HG02571 (cell line): ENCODE data around the gene PTPRN2.
"Not testable (repeated sequence)": the region's sequence is repeated elsewhere in the genome, so short reads cannot be mapped to it uniquely, and the experiment has no call there.

Experiments
- ATAC-seq: cut with Tn5 transposase; IDR thresholded peaks from one replicate; pipeline ENCODE4 v1.9.1; 2021; ENCODE audit warnings: mild to moderate bottlenecking, moderate library complexity; ENCODE audit not compliant: unreplicated experiment

PTPRN2 gene

DNA sequence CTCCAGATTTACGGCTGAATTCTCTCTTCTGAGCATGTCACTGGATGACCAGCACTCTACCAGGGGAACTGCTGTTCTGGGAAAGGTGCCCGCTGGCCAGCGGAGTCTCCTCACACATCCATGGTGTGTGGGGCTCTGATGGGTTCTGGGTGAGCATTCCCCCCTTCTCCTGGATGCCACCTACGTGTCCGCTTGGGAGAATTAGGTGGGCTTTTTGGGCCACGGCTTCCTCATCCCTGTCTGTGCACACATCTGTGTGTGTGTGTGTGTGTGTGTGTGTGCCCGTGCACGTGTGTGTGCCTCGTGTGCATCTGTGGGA, 1087.8 kb downstream of the PTPRN2 start:
- ATAC-seq = no peak

DNA sequence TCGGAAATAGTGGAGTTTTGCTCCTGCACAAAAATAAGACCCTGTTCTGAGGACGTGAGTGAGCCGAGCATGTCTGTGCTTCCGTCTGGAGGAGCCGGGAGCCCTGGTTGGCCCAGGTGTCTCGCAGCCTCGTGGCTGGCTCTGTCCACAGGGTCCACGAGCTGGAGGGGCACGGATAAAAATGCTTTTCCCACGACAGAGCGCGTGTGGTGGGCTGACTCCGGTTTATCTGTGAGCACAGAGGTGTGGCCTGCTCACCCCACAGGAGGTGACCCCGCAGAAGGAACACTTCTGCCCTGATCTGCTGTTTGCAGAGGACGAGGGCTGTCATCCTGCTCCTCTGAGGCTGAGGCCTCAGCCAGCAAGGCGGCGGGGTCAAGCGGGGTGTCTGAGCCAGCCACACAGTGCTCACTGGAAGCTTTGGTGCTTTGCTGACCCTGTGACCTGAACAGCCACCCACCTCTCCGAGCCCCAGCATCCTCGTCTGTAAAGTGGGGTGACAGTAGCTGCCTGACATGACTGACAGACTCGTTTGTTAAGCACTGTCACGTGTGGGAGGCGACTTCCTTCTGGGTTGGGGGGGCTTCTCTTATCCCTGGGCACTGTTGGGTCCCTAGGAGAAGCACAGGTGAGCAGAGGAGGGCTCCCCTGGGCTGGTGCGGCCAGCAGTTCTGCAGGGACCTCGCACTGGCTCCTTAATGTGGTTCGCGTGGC, 1088.3 kb downstream of the PTPRN2 start:
- no peak for ATAC-seq

DNA sequence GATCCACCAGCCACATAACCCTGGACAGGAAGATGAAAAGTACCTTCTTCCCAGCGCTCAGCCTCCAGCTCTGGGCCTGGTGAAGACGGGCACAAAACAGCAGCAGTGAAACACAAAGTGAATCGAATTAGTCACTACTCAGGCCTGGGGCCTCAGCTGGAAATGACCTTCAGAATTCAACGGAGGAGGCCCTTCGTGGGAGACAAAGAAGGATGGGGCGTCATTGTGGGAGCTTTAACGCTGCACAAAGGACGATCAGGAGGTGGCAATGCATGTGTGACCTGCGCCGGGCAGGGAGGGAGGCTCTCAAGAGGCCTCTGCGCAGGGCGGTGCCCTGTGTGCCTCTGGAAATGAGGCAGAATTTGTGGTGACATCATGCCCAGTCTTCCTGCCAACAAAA, 1089.0 kb downstream of the PTPRN2 start:
- no peak for ATAC-seq

DNA sequence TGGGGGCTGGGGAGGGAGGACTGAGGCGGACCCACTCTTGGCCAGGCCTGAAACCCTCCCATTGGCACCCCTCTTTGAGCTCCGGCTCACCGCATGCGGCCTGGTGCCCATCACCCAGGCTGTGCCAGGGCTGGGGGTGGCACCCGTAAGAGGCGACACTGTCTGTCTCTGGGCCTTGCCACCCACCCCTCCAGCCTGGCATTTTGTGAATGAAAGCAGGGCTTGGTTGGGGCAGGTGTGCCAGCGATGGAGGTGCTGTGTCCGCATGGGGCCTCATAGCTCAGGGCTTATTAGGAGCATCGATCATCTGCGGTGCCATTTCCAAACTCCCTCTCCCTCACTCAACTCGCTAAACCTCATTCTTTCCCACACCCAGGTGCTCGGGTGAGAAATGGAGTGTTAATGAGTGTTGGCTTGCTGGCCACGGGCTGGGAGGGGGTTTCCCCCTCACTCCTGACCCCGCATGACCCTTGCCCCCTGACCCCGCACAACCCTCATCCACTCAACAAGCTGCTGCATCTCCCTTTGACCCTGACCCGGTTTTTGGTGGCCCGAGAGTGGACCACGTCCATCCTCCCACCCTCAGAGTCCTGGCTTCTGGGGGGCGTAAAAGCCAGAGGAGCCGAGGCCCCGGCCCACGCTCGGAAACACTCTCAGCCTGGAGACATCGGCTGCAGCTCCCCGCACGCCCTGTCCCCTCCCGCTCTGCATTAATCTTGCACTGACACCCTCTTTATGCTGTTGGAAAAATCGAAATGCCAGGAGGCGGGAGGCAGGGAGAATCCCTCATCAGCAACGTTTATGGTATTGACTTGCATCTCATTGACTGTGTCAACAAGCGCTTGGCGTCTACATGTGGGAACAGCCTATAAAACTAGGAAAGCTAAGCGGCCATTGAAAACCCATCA, 1089.6 kb downstream of the PTPRN2 start:
- ATAC-seq = no peak

DNA sequence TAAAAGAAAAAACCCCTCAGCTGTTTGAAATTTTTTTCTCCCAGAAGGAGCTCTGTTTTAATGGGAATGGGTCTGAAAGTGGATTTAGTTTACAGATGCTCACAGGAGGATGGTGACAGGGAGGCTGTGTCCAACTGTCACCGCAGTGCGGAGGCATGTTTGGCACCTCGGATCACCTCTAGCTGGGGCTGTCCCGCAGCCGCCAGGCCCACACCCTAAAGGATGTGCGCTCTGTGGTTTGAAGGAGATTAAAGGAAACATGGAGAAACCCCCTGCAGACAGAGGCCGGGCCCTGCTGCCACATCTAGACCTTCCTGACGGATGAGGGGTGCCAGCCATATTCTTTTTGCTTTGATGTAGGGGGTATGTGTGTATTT, 1090.3 kb downstream of the PTPRN2 start:
- no peak for ATAC-seq

DNA sequence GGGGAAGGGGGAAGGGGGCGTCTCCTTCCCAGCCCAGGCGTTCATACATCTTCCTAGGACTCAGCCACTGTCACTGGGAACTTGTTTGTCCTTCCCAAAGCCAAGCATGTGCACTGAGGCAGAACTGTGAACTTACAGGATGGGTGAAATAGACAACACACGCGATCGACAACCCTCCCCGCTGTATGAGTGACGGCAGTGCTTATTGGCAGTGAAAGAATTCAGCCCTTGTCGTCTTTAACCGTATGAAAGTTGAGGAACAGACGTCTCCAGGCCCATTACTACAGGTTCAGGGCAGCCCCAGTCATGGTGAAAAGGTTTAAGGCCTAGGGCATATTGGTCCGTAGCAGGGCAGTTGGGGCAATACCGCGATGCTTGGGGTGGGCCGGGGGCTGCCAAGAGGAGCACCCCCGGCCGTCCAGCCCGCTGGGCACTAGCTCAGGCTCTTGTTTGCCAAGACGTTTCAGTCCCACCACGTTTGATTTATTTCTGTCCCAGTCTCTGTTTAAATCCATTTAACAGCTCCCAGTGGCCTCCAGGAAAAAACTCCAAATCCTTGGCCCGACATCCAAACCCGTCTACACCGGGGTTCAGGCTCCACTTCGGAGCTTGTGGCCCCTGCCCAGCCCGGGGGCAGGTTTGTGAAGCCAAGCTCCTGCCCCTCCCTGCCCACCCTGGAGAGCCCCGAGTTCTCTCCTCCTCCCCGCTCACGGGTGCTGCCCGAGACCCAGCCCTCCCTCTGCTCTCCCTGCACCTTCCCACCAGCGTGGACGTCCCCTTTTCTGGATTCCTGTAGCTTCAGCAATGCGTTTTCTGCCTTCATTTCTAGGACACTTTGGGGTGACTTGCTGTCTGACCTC, 1091.0 kb downstream of the PTPRN2 start:
- no peak for ATAC-seq

DNA sequence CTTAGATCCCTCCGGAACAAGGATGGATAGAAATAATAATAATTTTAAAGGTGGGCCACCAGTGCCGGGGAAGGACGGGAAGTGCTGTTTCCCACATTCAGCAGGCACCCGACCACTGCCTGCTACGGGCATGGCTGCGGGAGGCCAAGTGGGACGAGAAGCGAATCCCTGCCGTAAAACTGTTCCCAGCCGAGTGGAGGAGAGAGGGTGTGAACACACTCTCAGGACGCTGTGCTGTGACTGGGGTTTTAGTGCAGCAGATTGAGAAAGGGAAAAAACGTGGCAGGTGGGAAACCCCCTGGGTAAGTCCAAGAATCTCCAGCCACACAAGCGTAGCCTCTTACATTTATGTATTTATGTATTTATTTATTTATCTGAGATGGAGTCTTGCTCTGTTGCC, 1092.0 kb downstream of the PTPRN2 start:
- peak; percentile 64 for ATAC-seq

DNA sequence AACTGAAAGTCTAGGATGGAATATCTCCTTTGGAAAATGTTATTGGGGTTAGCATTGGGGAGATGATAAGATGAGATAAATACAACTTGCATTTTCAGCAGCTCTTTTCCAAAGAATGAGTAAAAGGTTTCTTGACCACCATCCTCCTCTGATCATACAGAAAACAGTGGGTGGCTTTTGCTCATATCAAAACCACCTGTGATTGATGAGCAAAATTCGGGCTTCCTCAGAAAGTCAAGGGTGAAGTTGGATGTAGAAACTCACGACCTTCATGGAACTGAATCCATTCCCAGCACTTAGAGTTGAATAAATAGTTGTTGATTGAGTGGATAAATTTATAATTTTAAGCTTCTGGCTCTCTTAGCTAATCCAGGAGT, 1092.5 kb downstream of the PTPRN2 start:
- no peak for ATAC-seq

DNA sequence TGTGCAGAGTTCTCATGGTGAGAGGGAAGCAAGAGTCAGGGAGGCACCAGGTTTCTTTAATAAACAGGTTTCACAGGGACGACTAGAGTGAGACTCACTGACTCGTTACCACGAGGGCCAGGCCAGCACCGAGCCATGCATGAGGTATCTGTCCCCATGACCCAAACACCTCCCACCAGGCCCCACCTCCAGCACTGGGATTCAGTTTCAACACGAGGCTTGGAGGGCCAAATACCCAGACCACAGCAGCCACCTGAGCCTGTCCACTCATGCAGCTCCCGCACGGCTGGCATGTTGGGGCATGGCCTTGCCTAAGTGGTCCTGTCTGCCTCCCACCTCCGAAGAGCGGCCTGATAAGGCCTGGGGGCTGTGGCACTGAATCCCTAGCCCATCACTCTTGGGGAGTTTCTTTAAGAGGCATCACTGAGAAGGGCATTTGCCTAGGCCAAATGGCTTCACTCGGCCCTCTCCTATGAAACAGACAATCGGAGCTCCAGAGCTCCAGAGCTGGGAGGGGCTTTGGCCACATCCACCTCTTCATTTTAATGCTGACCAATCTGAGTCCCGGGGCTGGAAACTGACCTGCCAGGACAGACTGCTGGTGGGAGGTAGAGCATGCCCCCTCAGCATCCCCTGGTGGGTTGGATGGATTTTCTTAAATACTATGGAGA, 1093.0 kb downstream of the PTPRN2 start:
- no peak for ATAC-seq

DNA sequence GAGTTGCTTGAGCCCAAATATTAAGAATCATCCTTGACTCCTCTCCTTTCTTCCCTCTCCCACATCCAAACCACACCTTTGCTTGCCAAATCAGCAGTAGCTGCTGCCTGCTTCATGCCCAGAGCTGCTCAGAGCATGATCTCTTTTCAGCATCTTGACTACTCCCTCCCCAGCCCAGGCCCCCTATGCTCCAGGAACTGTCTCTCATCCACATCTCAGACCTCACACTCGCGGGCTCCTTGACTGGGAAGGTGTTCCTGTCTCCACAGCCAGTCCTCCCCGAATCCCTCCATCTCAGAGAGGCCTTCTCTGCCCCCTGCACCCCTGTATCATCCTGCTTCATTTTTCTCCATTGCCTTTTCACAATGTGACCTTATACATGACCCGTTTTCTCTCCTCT, 1093.8 kb downstream of the PTPRN2 start:
- ATAC-seq = no peak

DNA sequence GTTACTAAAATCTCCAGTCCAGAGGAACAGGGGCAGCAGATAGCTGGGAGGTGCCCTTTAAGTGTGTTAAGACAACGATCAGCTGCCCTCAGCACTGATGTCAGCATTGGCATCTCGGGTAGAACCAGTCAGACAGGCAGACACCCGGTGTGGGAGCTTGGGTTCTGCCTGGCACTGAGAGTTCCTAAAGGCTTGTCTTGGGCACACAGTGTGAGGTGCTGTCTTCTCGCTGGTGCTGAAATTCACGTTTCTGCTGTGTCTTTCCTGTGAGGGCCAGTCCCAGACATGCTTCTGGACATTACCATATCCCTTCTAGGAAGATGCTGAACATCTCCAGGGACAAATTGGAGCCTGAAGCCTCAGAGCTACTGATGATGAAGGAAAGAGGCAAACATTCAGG, 1094.6 kb downstream of the PTPRN2 start:
- ATAC-seq = no peak

DNA sequence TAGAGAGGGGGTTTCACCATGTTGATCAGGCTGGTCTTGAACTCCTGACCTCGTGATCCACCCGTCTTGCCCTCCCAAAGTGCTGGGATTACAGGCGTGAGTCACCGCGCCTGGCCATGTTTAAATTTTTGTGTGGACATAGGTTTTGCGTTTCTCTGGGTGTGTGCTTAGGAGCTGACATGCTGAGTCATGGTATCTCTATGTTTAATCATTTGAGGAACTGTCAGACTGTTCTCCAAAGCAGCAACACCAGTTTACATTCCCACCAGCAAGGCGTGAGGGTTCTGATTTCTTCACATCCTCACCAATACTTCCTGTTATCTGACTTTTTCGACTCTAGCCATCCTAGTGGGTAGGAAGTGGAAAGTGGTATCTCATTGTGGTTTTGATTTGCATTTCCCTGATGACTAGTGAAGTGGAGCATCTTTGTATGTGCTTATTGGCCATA, 1097.1 kb downstream of the PTPRN2 start:
- ATAC-seq = no peak

DNA sequence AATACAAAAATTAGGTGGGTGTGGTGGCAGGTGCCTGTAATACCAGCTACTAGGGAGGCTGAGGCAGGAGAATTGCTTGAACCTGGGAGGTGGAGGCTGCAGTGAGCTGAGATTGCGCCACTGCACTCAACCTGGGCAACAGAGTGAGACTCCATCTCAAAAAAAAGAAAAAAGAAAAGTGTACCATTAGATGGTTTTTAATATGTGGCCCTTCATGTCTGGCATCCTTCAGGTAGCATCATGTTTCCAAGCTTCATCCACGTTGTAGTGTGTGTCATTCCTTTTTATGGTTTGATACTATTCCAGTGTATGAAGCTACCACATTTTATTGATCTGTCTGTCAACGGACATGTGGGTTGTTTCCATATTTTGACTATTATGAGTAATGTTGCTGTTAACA, 1097.8 kb downstream of the PTPRN2 start:
- not testable (repeated sequence) for ATAC-seq
